ENCODE results near the gene CYP27B1. TPM values are rescaled to one million over a fixed set of nuclear protein-coding genes. Genes with fewer than 3 reads are reported as not detected.

Gene CYP27B1
- total RNA-seq, 1 donor from 2014 or later, result not detected

- peaks cover 28% of the 10 kb centered on the region for H3K4me1 ChIP-seq
- no peak overlapping the region for H3K4me3 ChIP-seq
- no peak for DNase-seq
- TF ChIP-seq CTCF (IDR thresholded peaks at IDR 0.05; ENCODE audit: borderline replicate concordance), result no peak
- no peak overlapping the region for H3K27ac ChIP-seq (replicated peaks)
- intact Hi-C loops (cut with micrococcal nuclease), result no loop called here
- peaks cover 19% of the 10 kb centered on the region for H3K36me3 ChIP-seq
- no peaks in the 10 kb centered on the region for H3K9me3 ChIP-seq (replicated peaks)
- H3K27me3 ChIP-seq (ENCODE audit: low read depth), result peaks cover 48% of the 10 kb centered on the region
Measured at GRCh38 chr12:57761391-57761998, 5.4 kb downstream of the CYP27B1 start.

- Histone ChIP-seq H3K4me3 (no peak overlapping the region), H3K4me1 (peaks cover 26% of the 10 kb centered on the region), H3K27me3 (ENCODE audit: low read depth) (peaks cover 38% of the 10 kb centered on the region), H3K36me3 (peaks cover 19% of the 10 kb centered on the region), H3K9me3 (replicated peaks) (no peaks in the 10 kb centered on the region), H3K27ac (replicated peaks) (no peak overlapping the region)
- no peak for TF ChIP-seq CTCF (IDR thresholded peaks at IDR 0.05; ENCODE audit: borderline replicate concordance)
- intact Hi-C loops (cut with micrococcal nuclease), result no loop called here
- DNase-seq, result no peak
Measured at GRCh38 chr12:57760347-57760982, 6.4 kb downstream of the CYP27B1 start.

- H3K36me3 ChIP-seq, result peaks cover 19% of the 10 kb centered on the region
- peaks cover 26% of the 10 kb centered on the region for H3K4me1 ChIP-seq
- DNase-seq, result no peak
- H3K4me3 ChIP-seq, result no peak overlapping the region
- H3K27ac ChIP-seq (replicated peaks), result no peak overlapping the region
- peak; percentile 52 for TF ChIP-seq CTCF (IDR thresholded peaks at IDR 0.05; ENCODE audit: borderline replicate concordance)
- peaks cover 28% of the 10 kb centered on the region for H3K27me3 ChIP-seq (ENCODE audit: low read depth)
- intact Hi-C loops (cut with micrococcal nuclease), result no loop called here
- no peaks in the 10 kb centered on the region for H3K9me3 ChIP-seq (replicated peaks)
Measured at GRCh38 chr12:57759360-57759980, 7.4 kb downstream of the CYP27B1 start.

- Histone ChIP-seq H3K27me3 (ENCODE audit: low read depth) (peaks cover 21% of the 10 kb centered on the region), H3K9me3 (replicated peaks) (no peaks in the 10 kb centered on the region), H3K4me3 (no peak overlapping the region), H3K27ac (replicated peaks) (no peak overlapping the region), H3K4me1 (peaks cover 30% of the 10 kb centered on the region), H3K36me3 (peaks cover 19% of the 10 kb centered on the region)
- no peak for DNase-seq
- intact Hi-C loops (cut with micrococcal nuclease), result no loop called here
- no peak for TF ChIP-seq CTCF (IDR thresholded peaks at IDR 0.05; ENCODE audit: borderline replicate concordance)
Measured at GRCh38 chr12:57758552-57759359, 8.1 kb downstream of the CYP27B1 start.

GRCh38 chr12:57757771-57758170 is 9.1 kb downstream of the CYP27B1 start:
- peaks cover 19% of the 10 kb centered on the region for H3K36me3 ChIP-seq
- DNase-seq, result no peak
- H3K9me3 ChIP-seq (replicated peaks), result no peaks in the 10 kb centered on the region
- no peak for TF ChIP-seq CTCF (IDR thresholded peaks at IDR 0.05; ENCODE audit: borderline replicate concordance)
- intact Hi-C loops (cut with micrococcal nuclease), result no loop called here
- H3K27me3 ChIP-seq (ENCODE audit: low read depth), result peaks cover 11% of the 10 kb centered on the region
- no peak overlapping the region for H3K4me3 ChIP-seq
- H3K27ac ChIP-seq (replicated peaks), result no peak overlapping the region
- peaks cover 34% of the 10 kb centered on the region for H3K4me1 ChIP-seq
